Keratinocyte (primary cell): Measurements from ENCODE around the gene DNMT3A. TPM values are rescaled to one million over a fixed set of nuclear protein-coding genes. Genes with fewer than 3 reads are reported as not detected.

ENCODE experiments used
- DNase-seq: peaks from one replicate; pipeline ENCODE4 v3.0.0-alpha.2; 2011; ENCODE audit warnings: low read depth, missing footprints, low spot score
- FAIRE-seq: peaks from 2 replicates; lab custom pipeline; 2011; peaks lifted over from hg19 to GRCh38; lab: Jason Lieb, UNC
- H2AFZ ChIP-seq: 2 replicates; pipeline ENCODE4 v1.6.0; 2012; ENCODE audit warnings: low read length, control low read depth, inconsistent platforms; ENCODE audit not compliant: control insufficient read depth
- H3K27ac ChIP-seq: 2 replicates; pipeline ENCODE4 v1.5.1; 2011; ENCODE audit warnings: low read length; ENCODE audit not compliant: control insufficient read depth, insufficient read depth
- H3K27me3 ChIP-seq: 3 replicates; pipeline ENCODE4 v1.6.0; 2011; ENCODE audit warnings: low read length; ENCODE audit not compliant: control insufficient read depth, insufficient read depth; ENCODE audit errors: extremely low read depth
- H3K36me3 ChIP-seq, 2 experiments: 2 replicates in 1 of 2; 3 replicates in 1 of 2; pipeline ENCODE4 v1.5.1; 2011; ENCODE audit warnings: low read length in 2 of 2, mild to moderate bottlenecking in 1 of 2; ENCODE audit not compliant: control insufficient read depth in 2 of 2, insufficient read depth in 2 of 2; ENCODE audit errors: extremely low read depth in 1 of 2
- H3K4me1 ChIP-seq: 3 replicates; pipeline ENCODE4 v1.5.1; 2011; ENCODE audit warnings: low read length; ENCODE audit not compliant: control insufficient read depth, insufficient read depth; ENCODE audit errors: extremely low read depth
- H3K4me2 ChIP-seq: 3 replicates; pipeline ENCODE4 v1.6.0; 2011; ENCODE audit warnings: low read depth, low read length; ENCODE audit not compliant: control insufficient read depth, insufficient read depth; ENCODE audit errors: extremely low read depth
- H3K4me3 ChIP-seq, 3 experiments: fragments of 200-600 bp in 1 of 3; sonication (generic) in 1 of 3; 2 replicates in 2 of 3; 3 replicates in 1 of 3; pipeline ENCODE4 v1.5.1; 2011 to 2016; ENCODE audit warnings: low read length in 3 of 3, mild to moderate bottlenecking in 3 of 3, control low read depth in 2 of 3, inconsistent platforms in 1 of 3, low read depth in 1 of 3, mixed read lengths in 1 of 3, mixed run types in 1 of 3, moderate library complexity in 1 of 3; ENCODE audit not compliant: control insufficient read depth in 2 of 3, insufficient read depth in 2 of 3; ENCODE audit errors: extremely low read depth in 1 of 3
- H3K79me2 ChIP-seq: 2 replicates; pipeline ENCODE4 v1.6.0; 2012; ENCODE audit warnings: low read length; ENCODE audit not compliant: control insufficient read depth, insufficient read depth
- H3K9ac ChIP-seq: 3 replicates; pipeline ENCODE4 v1.6.0; 2011; ENCODE audit warnings: low read length; ENCODE audit not compliant: control insufficient read depth, insufficient read depth; ENCODE audit errors: extremely low read depth
- H3K9me1 ChIP-seq: 3 replicates; pipeline ENCODE4 v1.6.0; 2011; ENCODE audit warnings: low read length; ENCODE audit not compliant: control insufficient read depth, insufficient read depth; ENCODE audit errors: extremely low read depth
- H3K9me3 ChIP-seq: 2 replicates; pipeline ENCODE4 v1.5.1; 2012; ENCODE audit warnings: low read depth, low read length; ENCODE audit not compliant: control insufficient read depth
- H4K20me1 ChIP-seq: 3 replicates; pipeline ENCODE4 v1.6.0; 2011; ENCODE audit warnings: low read length; ENCODE audit not compliant: control insufficient read depth, insufficient read depth; ENCODE audit errors: extremely low read depth
- EZH2 ChIP-seq: IDR thresholded peaks from one replicate; pipeline ENCODE4 v1.6.1; 2012; ENCODE audit warnings: inconsistent platforms, mild to moderate bottlenecking, low read length, moderate library complexity
- dilution Hi-C: fragments of 300-500 bp; cut with MboI; formaldehyde crosslinking; loops from one replicate; pipeline ENCODE4 v1.7.0; 2020; ENCODE audit warnings: low sequenced_read_pairs; ENCODE audit not compliant: extremely low pct_ligation_motif_present
- polyA plus RNA-seq, 5 experiments: library from polyadenylated mRNA; depleted of rRNA in 3 of 5; stranded (reverse) in 3 of 5; stranded (forward) in 1 of 5; unstranded in 1 of 5; fragments of >200 nt; gene quantifications; 1 replicate in 1 of 5; 2 replicates in 3 of 5; 3 replicates in 1 of 5; pipeline versions ENCODE4 v1.2.1 to v1.2.3, GENCODE V29; 2011 to 2012; ENCODE audit warnings: missing spikeins in 2 of 5, low read depth in 1 of 5, low replicate concordance in 1 of 5
- TF ChIP-seq, protein P1 (sequence below), 3 experiments: IDR thresholded peaks in 1 of 3; conservative IDR thresholded peaks in 1 of 3; optimal IDR thresholded peaks in 1 of 3; 2 replicates in 2 of 3; 3 replicates in 1 of 3; pipeline versions ENCODE3 to v1.5.1; 2011; ENCODE audit warnings: low read length in 3 of 3, mild to moderate bottlenecking in 3 of 3, moderate library complexity in 2 of 3, control low read depth in 1 of 3, inconsistent platforms in 1 of 3; ENCODE audit not compliant: insufficient read depth in 2 of 3; ENCODE audit errors: extremely low read depth in 1 of 3

The DNMT3A gene
- polyA plus RNA-seq, 1 donor (not counting 4 experiments of a cell fraction or from before 2014, with no cell fraction given), result 1.5 TPM

DNA sequence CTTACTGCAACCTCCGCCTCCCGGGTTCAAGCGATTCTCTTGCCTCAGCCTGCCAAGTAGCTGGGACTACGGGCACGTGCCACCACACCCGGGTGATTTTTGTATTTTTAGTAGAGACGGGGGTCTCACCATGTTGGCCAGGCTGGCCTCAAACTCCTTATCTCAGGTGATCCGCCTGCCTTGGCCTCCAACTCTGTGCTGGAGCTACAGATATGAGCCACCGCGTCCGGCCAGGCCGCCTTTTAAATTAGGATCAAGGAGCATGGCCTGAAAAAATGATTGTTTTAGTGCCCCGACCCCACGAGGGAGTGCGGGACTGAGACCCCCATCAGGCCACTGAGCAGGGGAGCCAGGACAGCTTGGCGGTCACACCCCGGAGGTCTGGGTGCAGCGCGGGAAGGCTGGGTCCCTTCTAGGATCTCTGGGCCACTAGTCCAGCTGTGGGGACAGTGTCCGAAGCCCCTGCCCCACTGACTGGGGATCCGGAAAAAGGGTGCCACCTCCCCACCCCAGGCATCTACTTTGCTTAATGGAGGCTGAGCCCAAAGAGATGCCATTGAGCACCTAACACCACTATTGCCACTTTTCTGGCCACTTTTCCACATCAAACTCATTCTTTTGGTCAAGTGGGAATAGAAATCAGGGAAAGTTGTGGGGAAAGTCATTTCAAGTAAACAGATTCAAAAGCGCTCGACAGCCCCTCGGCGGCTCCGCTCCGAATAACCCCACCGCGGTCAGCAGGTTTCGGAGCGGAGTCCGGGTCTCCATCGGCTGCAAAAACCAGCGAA lies 19.7 kb upstream of the DNMT3A start:
- no peaks in the 10 kb centered on the region for H3K36me3 ChIP-seq
- no peaks in the 10 kb centered on the region for H3K27me3 ChIP-seq
- no peaks in the 10 kb centered on the region for H3K9me3 ChIP-seq
- dilution Hi-C loops, result no loop called here
- H3K4me1 ChIP-seq, result peaks cover 37% of the 10 kb centered on the region
- no peak overlapping the region for H3K27ac ChIP-seq
- H3K79me2 ChIP-seq, result no peaks in the 10 kb centered on the region
- H3K4me3 ChIP-seq, result peak overlapping the region in 1 of 3 experiments; percentile 37
- no peaks in the 10 kb centered on the region for H3K9me1 ChIP-seq
- TF ChIP-seq, protein P1, sequence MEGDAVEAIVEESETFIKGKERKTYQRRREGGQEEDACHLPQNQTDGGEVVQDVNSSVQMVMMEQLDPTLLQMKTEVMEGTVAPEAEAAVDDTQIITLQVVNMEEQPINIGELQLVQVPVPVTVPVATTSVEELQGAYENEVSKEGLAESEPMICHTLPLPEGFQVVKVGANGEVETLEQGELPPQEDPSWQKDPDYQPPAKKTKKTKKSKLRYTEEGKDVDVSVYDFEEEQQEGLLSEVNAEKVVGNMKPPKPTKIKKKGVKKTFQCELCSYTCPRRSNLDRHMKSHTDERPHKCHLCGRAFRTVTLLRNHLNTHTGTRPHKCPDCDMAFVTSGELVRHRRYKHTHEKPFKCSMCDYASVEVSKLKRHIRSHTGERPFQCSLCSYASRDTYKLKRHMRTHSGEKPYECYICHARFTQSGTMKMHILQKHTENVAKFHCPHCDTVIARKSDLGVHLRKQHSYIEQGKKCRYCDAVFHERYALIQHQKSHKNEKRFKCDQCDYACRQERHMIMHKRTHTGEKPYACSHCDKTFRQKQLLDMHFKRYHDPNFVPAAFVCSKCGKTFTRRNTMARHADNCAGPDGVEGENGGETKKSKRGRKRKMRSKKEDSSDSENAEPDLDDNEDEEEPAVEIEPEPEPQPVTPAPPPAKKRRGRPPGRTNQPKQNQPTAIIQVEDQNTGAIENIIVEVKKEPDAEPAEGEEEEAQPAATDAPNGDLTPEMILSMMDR (optimal IDR thresholded peaks at IDR 0.05 in 1 of 3, IDR thresholded peaks at IDR 0.05 in 1 of 3, conservative IDR thresholded peaks at IDR 0.05 in 1 of 3; ENCODE audit: extremely low read depth in 1 of 3, insufficient read depth in 2 of 3, low read length in 3 of 3), result no peak
- no peak for TF ChIP-seq EZH2
- FAIRE-seq (no peak), DNase-seq (no peak)
- H4K20me1 ChIP-seq, result no peaks in the 10 kb centered on the region
- H3K4me2 ChIP-seq, result peak overlapping the region; percentile 92
- H3K9ac ChIP-seq, result no peak overlapping the region
- H2AFZ ChIP-seq, result peak overlapping the region; percentile 10

DNA sequence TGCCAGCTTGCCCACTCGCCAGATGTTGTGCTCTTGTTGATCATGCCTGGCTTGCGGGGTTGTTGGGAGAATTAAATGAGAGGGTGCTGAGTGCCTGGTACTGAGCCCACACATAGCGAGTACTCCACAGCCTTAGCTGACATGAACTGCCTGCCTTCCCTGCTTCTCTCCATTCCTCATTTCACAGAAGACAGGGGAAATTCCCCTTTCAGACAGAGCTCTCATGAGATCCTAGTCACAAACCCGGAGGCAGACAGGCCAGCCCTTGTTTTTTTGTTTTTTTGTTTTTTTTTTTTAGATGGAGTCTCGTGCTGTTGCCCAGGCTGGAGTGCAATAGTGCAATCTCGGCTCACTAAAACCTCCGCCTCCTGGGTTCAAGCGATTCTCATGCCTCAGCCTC lies 17.1 kb upstream of the DNMT3A start:
- no peaks in the 10 kb centered on the region for H4K20me1 ChIP-seq
- no peaks in the 10 kb centered on the region for H3K36me3 ChIP-seq
- dilution Hi-C loops, result no loop called here
- no peak overlapping the region for H2AFZ ChIP-seq
- H3K4me2 ChIP-seq, result no peak overlapping the region
- no peak for TF ChIP-seq EZH2
- TF ChIP-seq, protein P1 (optimal IDR thresholded peaks at IDR 0.05 in 1 of 3, IDR thresholded peaks at IDR 0.05 in 1 of 3, conservative IDR thresholded peaks at IDR 0.05 in 1 of 3; ENCODE audit: extremely low read depth in 1 of 3, insufficient read depth in 2 of 3, low read length in 3 of 3), result no peak
- H3K9me3 ChIP-seq, result no peaks in the 10 kb centered on the region
- no peaks in the 10 kb centered on the region for H3K9me1 ChIP-seq
- H3K27me3 ChIP-seq, result no peaks in the 10 kb centered on the region
- DNase-seq (no peak), FAIRE-seq (no peak)
- H3K4me1 ChIP-seq, result peaks cover 19% of the 10 kb centered on the region
- H3K4me3 ChIP-seq, result no peak overlapping the region
- H3K79me2 ChIP-seq, result no peaks in the 10 kb centered on the region
- H3K9ac ChIP-seq, result no peak overlapping the region
- H3K27ac ChIP-seq, result no peak overlapping the region
